22Rv1 (cell line): ENCODE results near the gene CAMSAP1.

Experiments
- CTCF ChIP-seq: fragments of 450-650 bp; IDR thresholded peaks from 2 replicates; pipeline ENCODE4 v1.5.1; 2017; ENCODE audit warnings: mild to moderate bottlenecking
- ZFX ChIP-seq: fragments of 450-650 bp; IDR thresholded peaks from 2 replicates; pipeline ENCODE4 v1.6.1; 2017; ENCODE audit warnings: antibody characterized with exemption, borderline replicate concordance

GRCh38 chr9:135864447-135865049 lies 42.8 kb downstream of the CAMSAP1 start:
- TF ChIP-seq CTCF (peak; percentile 92), ZFX (no peak)
